ENCODE data around the gene SUMF2. TPM values are rescaled to one million over a fixed set of nuclear protein-coding genes. Genes with fewer than 3 reads are reported as not detected.
"Not testable (repeated sequence)": the region's sequence is repeated elsewhere in the genome, so short reads cannot be mapped to it uniquely, and the experiment has no call there.

The SUMF2 gene
- 100 to 1,000 TPM in 2 of 3 donors, 10 to 100 TPM in 1; 86.1 to 198 (median 188) TPM for polyA plus RNA-seq

GRCh38 chr7:56063882-56064625, at the start of gene SUMF2:
Gene SUMF2, plus strand, starts transcription at chr7:56064286. Its CDS starts 26 bp downstream, at chr7:56064312.
- peaks cover 14 to 31% (median 16%) of the 10 kb centered on the region in 3 donors for H3K36me3 Mint-ChIP-seq
- peak; percentile 91 to 92 (median 91) for DNase-seq
- H3K4me3 Mint-ChIP-seq, result peak within 1 kb of the TSS; percentile 88 to 96 (median 93)
- H3K27ac Mint-ChIP-seq, result peak within 1 kb of the TSS; percentile 84 to 98 (median 94)
- H3K9me3 Mint-ChIP-seq, result no peaks in the 10 kb centered on the region
- H3K4me1 Mint-ChIP-seq, result peaks cover 22 to 37% of the 10 kb centered on the region in 2 donors
- H3K27me3 Mint-ChIP-seq (ENCODE audit: low read depth in 3 of 3), result peaks cover 9 to 15% (median 9%) of the 10 kb centered on the region in 3 donors

- H3K4me3 Mint-ChIP-seq; H3K27me3 Mint-ChIP-seq (ENCODE audit: low read depth in 3 of 3); H3K36me3 Mint-ChIP-seq; H3K27ac Mint-ChIP-seq; H3K9me3 Mint-ChIP-seq; H3K4me1 Mint-ChIP-seq; DNase-seq: not testable (repeated sequence)
These were observed 47.1 kb upstream of the SUMF2 start for GRCh38 chr7:56017015-56017414.

- no peak overlapping the region for H3K27ac Mint-ChIP-seq
These were observed 44.6 kb upstream of the SUMF2 start for GRCh38 chr7:56019501-56019900.

DNA sequence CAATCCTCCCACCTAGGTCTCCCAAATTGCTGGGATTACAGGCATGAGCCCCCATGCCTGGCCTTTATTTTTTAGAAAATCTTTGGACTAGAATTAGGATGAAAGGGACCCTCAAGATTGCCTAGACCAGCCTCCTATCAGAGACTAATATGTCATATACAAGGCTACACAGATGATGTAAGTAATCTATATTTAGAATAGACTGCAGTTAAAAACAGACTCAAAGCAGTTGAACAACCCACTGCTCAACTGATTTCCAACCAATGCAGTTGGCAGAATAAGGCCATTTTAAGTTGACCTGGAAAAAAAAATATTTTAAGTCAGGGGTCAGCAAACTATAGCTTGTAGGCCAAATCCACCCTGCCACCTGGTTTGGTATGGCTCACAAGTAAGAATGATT, 40.6 kb upstream of the SUMF2 start:
- H3K36me3 Mint-ChIP-seq, result peaks cover 0 to 4% (median 0%) of the 10 kb centered on the region in 3 donors
- H3K27ac Mint-ChIP-seq, result no peak overlapping the region
- H3K9me3 Mint-ChIP-seq, result no peaks in the 10 kb centered on the region
- no peak for DNase-seq
- peaks cover 0 to 2% (median 0%) of the 10 kb centered on the region in 3 donors for H3K27me3 Mint-ChIP-seq (ENCODE audit: low read depth in 3 of 3)
- H3K4me3 Mint-ChIP-seq, result no peak overlapping the region
- no peaks in the 10 kb centered on the region for H3K4me1 Mint-ChIP-seq

More at GRCh38 chr7:56019501-56019900, 44.6 kb upstream of the SUMF2 start:
- H3K9me3 Mint-ChIP-seq, result no peaks in the 10 kb centered on the region
- H3K4me3 Mint-ChIP-seq, result no peak overlapping the region
- H3K27me3 Mint-ChIP-seq (ENCODE audit: low read depth in 3 of 3), result peaks cover 0 to 2% (median 0%) of the 10 kb centered on the region in 3 donors
- peaks cover 0 to 4% (median 0%) of the 10 kb centered on the region in 3 donors for H3K36me3 Mint-ChIP-seq
- no peak for DNase-seq
- H3K4me1 Mint-ChIP-seq, result no peaks in the 10 kb centered on the region

- H3K4me3 Mint-ChIP-seq, result no peak overlapping the region
- no peak overlapping the region for H3K27ac Mint-ChIP-seq
These were observed 37.5 kb upstream of the SUMF2 start for GRCh38 chr7:56026538-56026937.

GRCh38 chr7:56028942-56029630, 35.0 kb upstream of the SUMF2 start:
- Mint-ChIP-seq H3K27me3 (ENCODE audit: low read depth in 3 of 3) (peaks cover 0 to 1% (median 0%) of the 10 kb centered on the region in 3 donors), H3K27ac (peak overlapping the region in 1 of 6 donors; percentile 40), H3K4me3 (no peak overlapping the region), H3K36me3 (no peaks in the 10 kb centered on the region), H3K4me1 (peaks cover 4 to 7% of the 10 kb centered on the region in 2 donors), H3K9me3 (no peaks in the 10 kb centered on the region)
- DNase-seq, result no peak

More at GRCh38 chr7:56026538-56026937, 37.5 kb upstream of the SUMF2 start:
- DNase-seq, result no peak
- Mint-ChIP-seq H3K36me3 (no peaks in the 10 kb centered on the region), H3K4me1 (no peaks in the 10 kb centered on the region), H3K27me3 (ENCODE audit: low read depth in 3 of 3) (peaks cover 0 to 2% (median 1%) of the 10 kb centered on the region in 3 donors), H3K9me3 (no peaks in the 10 kb centered on the region)

- H3K4me1 Mint-ChIP-seq, result peaks cover 4 to 7% of the 10 kb centered on the region in 2 donors
- H3K9me3 Mint-ChIP-seq, result no peaks in the 10 kb centered on the region
These were observed 33.7 kb upstream of the SUMF2 start for GRCh38 chr7:56030340-56030739.

DNA sequence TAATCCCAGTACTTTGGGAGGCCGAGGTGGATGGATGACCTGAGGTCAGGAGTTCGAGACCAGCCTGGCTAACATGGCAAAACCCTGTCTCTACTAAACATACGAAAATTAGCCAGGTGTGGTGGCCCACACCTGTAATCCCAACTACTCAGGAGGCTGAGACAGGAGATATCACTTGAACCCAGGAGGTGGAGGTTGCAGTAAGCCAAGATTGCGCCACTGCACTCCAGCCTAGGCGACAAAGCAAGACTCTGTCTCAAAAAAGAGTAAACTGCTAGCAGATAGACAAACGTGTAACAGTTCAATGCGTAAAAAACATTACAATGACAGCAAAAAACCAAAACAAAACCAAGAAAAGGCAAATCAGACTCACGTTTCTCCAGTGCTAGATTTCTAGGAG, 32.5 kb upstream of the SUMF2 start:
- DNase-seq; H3K27me3 Mint-ChIP-seq (ENCODE audit: low read depth in 3 of 3); H3K36me3 Mint-ChIP-seq; H3K27ac Mint-ChIP-seq; H3K4me1 Mint-ChIP-seq; H3K9me3 Mint-ChIP-seq: not testable (repeated sequence)
- H3K4me3 Mint-ChIP-seq, result peak overlapping the region in 1 of 5 donors; percentile 45

More at GRCh38 chr7:56030340-56030739, 33.7 kb upstream of the SUMF2 start:
- Mint-ChIP-seq H3K27ac (no peak overlapping the region), H3K27me3 (ENCODE audit: low read depth in 3 of 3) (peaks cover 0 to 2% (median 1%) of the 10 kb centered on the region in 3 donors), H3K4me3 (no peak overlapping the region), H3K36me3 (no peaks in the 10 kb centered on the region)
- DNase-seq, result no peak

DNA sequence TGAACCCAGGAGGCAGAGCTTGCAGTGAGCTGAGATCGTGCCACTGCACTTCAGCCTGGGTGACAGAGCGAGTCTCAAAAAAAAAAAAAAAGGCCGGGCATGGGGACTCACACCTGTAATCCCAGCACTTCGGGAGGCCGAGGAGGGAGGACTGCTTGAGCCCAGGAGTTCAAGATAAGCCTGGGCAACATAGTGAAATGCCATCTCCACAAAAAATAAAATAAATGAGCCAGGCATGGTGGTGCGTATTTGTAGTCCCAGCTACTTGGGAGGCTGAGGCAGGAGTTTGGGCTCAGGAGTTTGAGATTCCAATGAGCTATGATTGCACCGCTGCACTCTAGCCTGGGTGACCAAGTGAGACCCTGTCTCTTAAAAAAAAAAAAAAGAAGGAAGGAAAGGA, 31.5 kb upstream of the SUMF2 start:
- H3K27ac Mint-ChIP-seq; H3K27me3 Mint-ChIP-seq (ENCODE audit: low read depth in 3 of 3); H3K4me1 Mint-ChIP-seq; H3K9me3 Mint-ChIP-seq; H3K36me3 Mint-ChIP-seq; DNase-seq: not testable (repeated sequence)
- peak overlapping the region in 4 of 5 donors; percentile 13 to 64 (median 34) for H3K4me3 Mint-ChIP-seq

DNA sequence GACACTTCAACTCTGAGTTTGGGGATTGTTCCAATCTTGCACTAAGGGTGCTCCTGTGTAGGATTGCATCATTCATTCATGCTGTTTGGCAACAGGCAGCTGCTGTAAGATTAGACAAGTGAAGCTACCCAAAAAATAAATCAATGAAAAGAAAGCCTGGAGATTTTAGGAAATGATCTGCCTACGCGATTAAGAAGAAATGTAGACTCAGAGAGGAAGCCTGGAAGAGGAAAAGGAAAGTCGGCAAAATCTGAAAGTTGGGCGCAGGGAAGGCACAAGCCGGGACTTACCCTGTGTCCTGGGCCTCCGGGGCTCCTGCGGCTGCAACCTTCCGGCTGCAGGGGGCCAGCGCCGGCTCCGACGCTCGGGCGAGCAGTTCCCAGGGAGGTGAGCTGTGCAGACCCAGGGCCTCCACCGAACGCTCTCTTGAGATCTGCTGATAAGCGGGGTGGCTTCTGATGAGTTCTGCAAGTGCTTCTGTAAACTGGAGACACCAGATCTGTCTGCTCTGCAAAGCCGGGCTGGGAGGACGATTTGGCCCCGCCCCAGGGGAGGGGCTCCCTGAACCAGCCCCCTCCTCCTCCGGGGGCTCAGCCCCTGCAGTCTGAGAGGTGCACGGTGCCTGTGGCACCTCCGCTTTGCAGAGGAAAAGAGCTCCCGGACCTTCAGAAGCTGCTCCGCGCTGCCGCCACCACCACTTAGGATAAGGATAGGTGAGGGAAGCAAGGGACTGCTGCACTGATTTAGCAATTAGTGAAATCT, 30.2 kb upstream of the SUMF2 start:
- Mint-ChIP-seq H3K9me3 (no peaks in the 10 kb centered on the region), H3K27ac (peak overlapping the region in 4 of 6 donors; percentile 2 to 55 (median 32)), H3K4me3 (peak overlapping the region; percentile 83 to 89 (median 86)), H3K4me1 (peaks cover 4 to 7% of the 10 kb centered on the region in 2 donors), H3K36me3 (no peaks in the 10 kb centered on the region), H3K27me3 (ENCODE audit: low read depth in 3 of 3) (peaks cover 0 to 2% (median 1%) of the 10 kb centered on the region in 3 donors)
- DNase-seq, result peak; percentile 55 to 59 (median 58)

GRCh38 chr7:56040730-56041129, 23.4 kb upstream of the SUMF2 start:
- no peak for DNase-seq
- Mint-ChIP-seq H3K4me1 (no peaks in the 10 kb centered on the region), H3K27ac (no peak overlapping the region), H3K27me3 (ENCODE audit: low read depth in 3 of 3) (no peaks in the 10 kb centered on the region), H3K4me3 (no peak overlapping the region), H3K9me3 (no peaks in the 10 kb centered on the region), H3K36me3 (no peaks in the 10 kb centered on the region)

DNA sequence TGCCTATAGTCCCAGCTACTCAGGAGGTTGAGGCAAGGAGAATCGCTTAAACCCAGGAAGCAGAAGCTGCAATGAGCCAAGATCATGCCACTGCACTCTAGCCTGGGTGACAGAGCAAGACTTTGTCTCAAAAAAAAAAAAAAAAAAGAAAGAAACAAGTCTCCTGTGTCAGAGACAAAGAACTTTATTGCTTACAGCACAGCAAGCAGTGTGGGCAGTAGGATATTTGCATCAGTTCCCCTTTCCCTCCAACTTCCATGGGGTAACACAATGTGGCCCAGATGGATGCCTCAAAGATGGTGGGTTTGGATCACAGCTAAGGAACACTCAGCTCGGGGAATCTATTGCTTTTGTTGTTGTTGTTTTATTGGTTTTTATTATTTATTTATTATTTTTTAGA, 18.3 kb upstream of the SUMF2 start:
- not testable (repeated sequence) for H3K9me3 Mint-ChIP-seq; H3K4me1 Mint-ChIP-seq; H3K27me3 Mint-ChIP-seq (ENCODE audit: low read depth in 3 of 3); H3K27ac Mint-ChIP-seq; DNase-seq; H3K36me3 Mint-ChIP-seq; H3K4me3 Mint-ChIP-seq

DNA sequence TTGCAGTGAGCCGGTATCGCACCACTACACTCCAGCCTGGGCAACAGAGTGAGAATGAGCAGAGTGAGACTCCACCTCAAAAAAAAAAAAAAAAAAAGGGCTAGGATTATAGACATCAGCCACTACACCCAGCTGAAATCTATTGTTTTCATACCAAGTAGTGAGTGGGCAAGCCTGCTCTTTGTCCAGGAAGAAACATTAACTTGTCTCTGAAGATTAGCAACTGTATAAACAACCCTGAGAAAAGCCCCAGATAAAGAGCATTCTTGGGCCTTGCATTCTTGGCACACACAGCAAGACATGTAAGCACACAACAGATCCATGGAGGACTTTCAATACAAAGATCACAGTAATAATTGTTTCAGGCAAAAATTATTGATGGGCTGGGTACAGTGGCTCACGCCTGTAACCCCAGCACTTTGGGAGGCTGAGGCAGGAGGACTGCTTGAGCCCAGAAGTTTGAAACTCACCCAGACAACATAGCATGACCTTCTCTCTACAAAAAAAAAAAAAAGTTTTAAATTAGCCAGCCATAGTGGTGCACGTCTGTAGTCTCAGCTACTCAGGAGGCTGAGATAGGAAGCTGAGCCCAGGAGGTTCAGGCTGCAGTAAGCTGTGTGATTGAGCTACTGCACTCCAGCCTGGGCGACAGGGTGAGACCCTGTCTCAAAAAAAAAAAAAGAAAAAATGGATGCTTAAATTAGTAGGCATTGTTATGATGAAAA, 17.2 kb upstream of the SUMF2 start:
- no peak for DNase-seq
- peaks cover 15 to 17% of the 10 kb centered on the region in 2 donors for H3K4me1 Mint-ChIP-seq
- H3K27me3 Mint-ChIP-seq (ENCODE audit: low read depth in 3 of 3), result peaks cover 0 to 7% (median 2%) of the 10 kb centered on the region in 3 donors
- no peak overlapping the region for H3K27ac Mint-ChIP-seq
- H3K4me3 Mint-ChIP-seq, result no peak overlapping the region
- H3K36me3 Mint-ChIP-seq, result no peaks in the 10 kb centered on the region
- no peaks in the 10 kb centered on the region for H3K9me3 Mint-ChIP-seq

Measured in immature natural killer cell (primary cell).